CD4-positive, alpha-beta T cell (primary cell): ENCODE measurements around the gene EPB41L3. TPM values are rescaled to one million over a fixed set of nuclear protein-coding genes. Genes with fewer than 3 reads are reported as not detected.

ENCODE experiments used
- ATAC-seq: fragments of 200-7000 bp; cut with Tn5 transposase; one replicate; pipeline ENCODE4 v1.10.0; 2022; ENCODE audit warnings: mild to moderate bottlenecking; ENCODE audit not compliant: poor library complexity
- CTCF ChIA-PET: fragments of 350-600 bp; sonication (Branson Sonifier 250); formaldehyde crosslinking; loops from one replicate; lab custom pipeline; 2021; ENCODE audit warnings: antibody characterized with exemption, inconsistent platforms; lab: Charles Lee
- POLR2A ChIA-PET: fragments of 350-600 bp; sonication (Branson Sonifier 250); formaldehyde crosslinking; loops from one replicate; lab custom pipeline; 2021; ENCODE audit warnings: antibody characterized with exemption, inconsistent platforms; lab: Charles Lee
- DNase-seq, 14 experiments: peaks; one replicate each; pipeline ENCODE4 v3.0.0-alpha.2; 2013 to 2020; ENCODE audit warnings: mixed read lengths in 2 of 14
- H3K27ac ChIP-seq, 2 donors: one replicate each; pipeline versions ENCODE4 v1.5.1 to v1.7.0; 2013; ENCODE audit warnings: low read length in 2 of 2, low read depth in 1 of 2, mild to moderate bottlenecking in 1 of 2
- H3K27me3 ChIP-seq, 2 experiments: 1 replicate in 1 of 2; 2 replicates in 1 of 2; pipeline versions ENCODE4 v1.6.1 to v1.7.0; 2013; ENCODE audit warnings: low read length in 2 of 2, control low read depth in 1 of 2, mild to moderate bottlenecking in 1 of 2, moderate library complexity in 1 of 2; ENCODE audit not compliant: insufficient read depth in 2 of 2, control insufficient read depth in 1 of 2
- H3K36me3 ChIP-seq: one replicate; pipeline ENCODE4 v1.6.1; 2013; ENCODE audit warnings: low read length, control low read depth; ENCODE audit not compliant: insufficient read depth
- H3K4me1 ChIP-seq: one replicate; pipeline ENCODE4 v1.6.1; 2013; ENCODE audit warnings: low read length, control low read depth; ENCODE audit not compliant: insufficient read depth
- H3K4me3 ChIP-seq: one replicate; pipeline ENCODE4 v1.5.1; 2013; ENCODE audit warnings: mild to moderate bottlenecking, low read length, moderate library complexity
- H3K9me3 ChIP-seq, 2 experiments: 1 replicate in 1 of 2; 2 replicates in 1 of 2; pipeline versions ENCODE4 v1.6.1 to v1.7.0; 2013; ENCODE audit warnings: low read length in 2 of 2, mild to moderate bottlenecking in 2 of 2, control low read depth in 1 of 2, moderate library complexity in 1 of 2; ENCODE audit not compliant: control insufficient read depth in 1 of 2, insufficient read depth in 1 of 2
- H3K27ac Mint-ChIP-seq: one replicate; pipeline ENCODE4 v1.8.0; 2020; ENCODE audit warnings: mixed read lengths
- H3K27me3 Mint-ChIP-seq: one replicate; pipeline ENCODE4 v1.8.0; 2021; ENCODE audit warnings: mixed read lengths
- H3K36me3 Mint-ChIP-seq: one replicate; pipeline ENCODE4 v1.8.0; 2021; ENCODE audit warnings: low read depth, mixed read lengths
- H3K4me1 Mint-ChIP-seq: one replicate; pipeline ENCODE4 v1.8.0; 2021; ENCODE audit warnings: low read depth, mixed read lengths
- H3K4me3 Mint-ChIP-seq: one replicate; pipeline ENCODE4 v1.8.0; 2020; ENCODE audit warnings: mild to moderate bottlenecking, mixed read lengths
- H3K9me3 Mint-ChIP-seq: one replicate; pipeline ENCODE4 v1.8.0; 2020; ENCODE audit warnings: mixed read lengths
- intact Hi-C, 2 experiments: fragments of 100-400 bp; cut with DNase I in 1 of 2; cut with micrococcal nuclease in 1 of 2; formaldehyde crosslinking; loops; one replicate each; pipeline versions ENCODE4 v1.15.1 to v1.9.0; 2023 to 2025; cut with DNase I, micrococcal nuclease
- total RNA-seq, 174 experiments: library from RNA in 2 of 174; stranded (reverse) in 2 of 174; gene quantifications; one replicate each; pipeline ENCODE4 v1.2.3 and lab custom pipeline; 2021 to 2026
- TF ChIP-seq, protein P1 (sequence below): fragments of 200-600 bp; IDR thresholded peaks from one replicate; pipeline ENCODE4 v1.8.0; 2022; ENCODE audit warnings: antibody characterized with exemption, mild to moderate bottlenecking

Gene EPB41L3
- total RNA-seq, 2 experiments from 2014 or later: 10.9 to 11.2 TPM

DNA sequence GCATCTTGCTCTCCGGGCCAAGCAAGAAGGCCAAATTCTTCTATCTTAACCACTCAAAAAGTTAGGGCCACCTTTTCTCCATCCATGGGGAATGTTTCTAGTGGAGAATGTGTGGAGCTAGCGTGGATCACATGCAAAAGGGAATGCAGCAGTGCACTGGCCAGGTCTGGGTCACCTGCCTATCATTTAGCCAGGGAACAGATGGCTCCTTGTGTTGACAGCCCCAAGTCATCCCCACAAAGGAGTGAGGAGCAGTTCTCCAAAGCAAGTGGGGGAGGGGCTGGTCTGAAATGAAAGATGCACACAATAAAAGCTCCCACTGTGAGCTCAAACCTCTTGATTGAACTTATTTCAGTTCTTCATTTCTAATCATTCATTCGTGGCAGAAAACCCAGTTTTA is 19.1 kb downstream of the EPB41L3 start:
- TF ChIP-seq, protein P1, sequence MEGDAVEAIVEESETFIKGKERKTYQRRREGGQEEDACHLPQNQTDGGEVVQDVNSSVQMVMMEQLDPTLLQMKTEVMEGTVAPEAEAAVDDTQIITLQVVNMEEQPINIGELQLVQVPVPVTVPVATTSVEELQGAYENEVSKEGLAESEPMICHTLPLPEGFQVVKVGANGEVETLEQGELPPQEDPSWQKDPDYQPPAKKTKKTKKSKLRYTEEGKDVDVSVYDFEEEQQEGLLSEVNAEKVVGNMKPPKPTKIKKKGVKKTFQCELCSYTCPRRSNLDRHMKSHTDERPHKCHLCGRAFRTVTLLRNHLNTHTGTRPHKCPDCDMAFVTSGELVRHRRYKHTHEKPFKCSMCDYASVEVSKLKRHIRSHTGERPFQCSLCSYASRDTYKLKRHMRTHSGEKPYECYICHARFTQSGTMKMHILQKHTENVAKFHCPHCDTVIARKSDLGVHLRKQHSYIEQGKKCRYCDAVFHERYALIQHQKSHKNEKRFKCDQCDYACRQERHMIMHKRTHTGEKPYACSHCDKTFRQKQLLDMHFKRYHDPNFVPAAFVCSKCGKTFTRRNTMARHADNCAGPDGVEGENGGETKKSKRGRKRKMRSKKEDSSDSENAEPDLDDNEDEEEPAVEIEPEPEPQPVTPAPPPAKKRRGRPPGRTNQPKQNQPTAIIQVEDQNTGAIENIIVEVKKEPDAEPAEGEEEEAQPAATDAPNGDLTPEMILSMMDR: no peak
- intact Hi-C loops: no loop called here
- Histone ChIP-seq H3K9me3 (no peaks in the 10 kb centered on the region), H3K27me3 (no peaks in the 10 kb centered on the region), H3K27ac (no peak overlapping the region), H3K4me3 (no peak overlapping the region), H3K36me3 (no peaks in the 10 kb centered on the region), H3K4me1 (peaks cover 3% of the 10 kb centered on the region)
- Mint-ChIP-seq H3K9me3 (no peaks in the 10 kb centered on the region), H3K36me3 (no peaks in the 10 kb centered on the region), H3K27ac (no peak overlapping the region), H3K4me3 (no peak overlapping the region), H3K27me3 (peaks cover 10% of the 10 kb centered on the region), H3K4me1 (no peaks in the 10 kb centered on the region)
- CTCF ChIA-PET: no interaction called here
- POLR2A ChIA-PET: no interaction called here
- no peak for ATAC-seq
- no peak for DNase-seq

DNA sequence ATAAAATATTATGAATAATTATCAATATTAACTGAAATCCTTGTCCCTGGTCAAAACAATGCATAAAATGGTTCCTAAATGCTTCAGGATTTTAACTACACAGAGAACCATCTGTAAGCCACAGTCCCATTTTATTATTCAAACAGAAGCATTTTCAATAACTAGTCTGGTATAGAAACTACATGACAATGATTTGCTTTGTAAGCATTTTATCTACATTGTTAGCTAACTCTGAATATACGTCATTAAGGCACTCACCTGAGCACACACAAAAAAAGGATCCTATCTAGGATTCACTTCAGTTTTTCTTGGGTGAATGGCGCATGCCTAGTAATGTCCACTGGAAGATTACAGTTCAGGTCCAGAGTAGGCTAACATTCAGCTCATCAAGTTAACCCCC is 22.8 kb downstream of the EPB41L3 start:
- Mint-ChIP-seq H3K9me3 (no peaks in the 10 kb centered on the region), H3K27ac (no peak overlapping the region), H3K4me1 (peaks cover 4% of the 10 kb centered on the region), H3K36me3 (no peaks in the 10 kb centered on the region), H3K27me3 (peaks cover 17% of the 10 kb centered on the region), H3K4me3 (no peak overlapping the region)
- CTCF ChIA-PET: interaction anchor here (0.5 kb wide), 1 partner anchor 11 kb away, joined by 3 read pairs; no protein-coding TSS in a partner anchor
- H3K4me3 ChIP-seq: no peak overlapping the region
- H3K27ac ChIP-seq: no peak overlapping the region
- intact Hi-C loops: no loop called here
- no peaks in the 10 kb centered on the region for H3K27me3 ChIP-seq
- POLR2A ChIA-PET: no interaction called here
- TF ChIP-seq, protein P1: no peak
- no peaks in the 10 kb centered on the region for H3K4me1 ChIP-seq
- ATAC-seq: no peak
- H3K9me3 ChIP-seq: no peaks in the 10 kb centered on the region
- DNase-seq: no peak
- H3K36me3 ChIP-seq: no peaks in the 10 kb centered on the region

DNA sequence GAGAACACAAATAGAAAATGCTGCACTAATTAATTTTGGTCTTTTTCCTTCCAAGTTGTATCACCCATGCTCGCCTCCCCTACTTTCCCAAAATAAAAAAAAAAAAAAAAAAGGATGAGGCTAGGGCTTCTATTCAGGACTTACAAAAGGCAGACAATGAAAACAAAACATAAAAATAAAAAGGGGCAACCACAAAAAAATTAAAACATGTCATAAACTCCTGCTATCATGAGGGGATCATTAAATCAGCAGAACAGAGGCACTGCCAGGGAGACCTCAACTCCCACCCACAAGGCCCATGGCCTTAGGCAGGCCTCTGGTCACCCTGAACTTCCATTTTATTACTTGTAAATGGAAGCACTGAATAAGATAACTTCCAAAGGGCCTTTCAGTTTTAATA is 23.3 kb downstream of the EPB41L3 start:
- ChIA-PET POLR2A (no interaction called here), CTCF (interaction anchor here (0.5 kb wide), 1 partner anchor 11 kb away, joined by 3 read pairs; no protein-coding TSS in a partner anchor)
- Mint-ChIP-seq H3K36me3 (no peaks in the 10 kb centered on the region), H3K4me1 (peaks cover 9% of the 10 kb centered on the region), H3K4me3 (no peak overlapping the region), H3K9me3 (no peaks in the 10 kb centered on the region), H3K27me3 (peaks cover 17% of the 10 kb centered on the region), H3K27ac (no peak overlapping the region)
- H3K4me1 ChIP-seq: no peaks in the 10 kb centered on the region
- intact Hi-C loops: no loop called here
- TF ChIP-seq, protein P1: no peak
- H3K27ac ChIP-seq: no peak overlapping the region
- no peaks in the 10 kb centered on the region for H3K27me3 ChIP-seq
- no peak for DNase-seq
- no peaks in the 10 kb centered on the region for H3K9me3 ChIP-seq
- H3K4me3 ChIP-seq: no peak overlapping the region
- no peaks in the 10 kb centered on the region for H3K36me3 ChIP-seq
- ATAC-seq: no peak
